ENCODE results near the gene SEC23A. TPM values are rescaled to one million over a fixed set of nuclear protein-coding genes. Genes with fewer than 3 reads are reported as not detected.
A peak's percentile ranks its signal among the peaks of the same experiment; 100 is the strongest.

The SEC23A gene
- total and polyA plus RNA-seq, 2 of the 13 experiments (the other 11 are each of a cell fraction or from before 2014, with no cell fraction given) = 403 to 887 TPM

GRCh38 chr14:39109893-39110715 is 7.1 kb upstream of the SEC23A start (continued):
- TF ChIP-seq NRL (CRISPR knock-in tag; IDR thresholded peaks at IDR 0.05; ENCODE audit: borderline replicate concordance) = no peak
- no peak for TF ChIP-seq SNAPC2 (CRISPR knock-in tag; IDR thresholded peaks at IDR 0.05)
- TF ChIP-seq ZNF543 (CRISPR knock-in tag; IDR thresholded peaks at IDR 0.05) = 0 out of 2 replicates have a peak, but pooled peaks have one; percentile 13
- no peak for TF ChIP-seq JARID2 (CRISPR knock-in tag; IDR thresholded peaks at IDR 0.05; ENCODE audit: insufficient replicate concordance)
- TF ChIP-seq PATZ1 (CRISPR knock-in tag; IDR thresholded peaks at IDR 0.05) = no peak
- peak; percentile 31; the same call in 1 of the 2 replicates for TF ChIP-seq ELF3 (CRISPR knock-in tag; IDR thresholded peaks at IDR 0.05)
- 0 out of 2 replicates have a peak, but pooled peaks have one; percentile 22 for TF ChIP-seq PAXIP1 (CRISPR knock-in tag; conservative IDR thresholded peaks at IDR 0.05)
- TF ChIP-seq PPARG (CRISPR knock-in tag; conservative IDR thresholded peaks at IDR 0.05) = 0 out of 2 replicates have a peak, but pooled peaks have one; percentile 25
- peak; percentile 44; the same call in 1 of the 2 replicates for TF ChIP-seq ZNF574 (CRISPR knock-in tag; IDR thresholded peaks at IDR 0.05)
- no peak for TF ChIP-seq REL (CRISPR knock-in tag; conservative IDR thresholded peaks at IDR 0.05)
- no peak for TF ChIP-seq ZNF768 (CRISPR knock-in tag; IDR thresholded peaks at IDR 0.05)
- peak; percentile 30 for TF ChIP-seq ASH2L (IDR thresholded peaks at IDR 0.05; ENCODE audit: insufficient read length, low read depth, low read length)
- TF ChIP-seq ZFP36L1 (CRISPR knock-in tag; IDR thresholded peaks at IDR 0.05) = no peak
- no peak for TF ChIP-seq ARID3A (IDR thresholded peaks at IDR 0.05; ENCODE audit: low read depth, low read length)
- no peak for TF ChIP-seq MED13 (CRISPR knock-in tag; IDR thresholded peaks at IDR 0.05)
- no peak for TF ChIP-seq ZNF629 (CRISPR knock-in tag; conservative IDR thresholded peaks at IDR 0.05)
